ENCODE results near the gene MYL6.

DNA sequence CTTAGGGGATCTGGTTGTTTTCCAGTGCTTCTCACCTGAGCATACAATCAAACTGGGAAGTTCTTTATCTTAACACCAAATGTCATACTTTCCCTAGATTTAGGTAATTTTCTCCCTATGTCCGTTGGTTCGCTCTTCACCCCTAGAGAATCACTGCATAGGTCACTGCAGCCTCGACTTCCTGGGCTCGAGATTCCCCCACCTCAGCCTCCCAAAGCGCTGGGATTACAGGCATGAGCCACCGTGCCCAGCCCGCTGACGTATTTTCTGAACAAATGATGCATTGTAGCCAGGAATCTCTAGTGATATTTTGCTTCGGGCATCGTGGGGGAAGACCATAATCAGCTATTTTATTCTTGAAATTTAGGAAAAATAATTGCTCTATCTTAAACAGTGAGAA is 42.8 kb upstream of the MYL6 start:
- TF ChIP-seq EZH2 (IDR thresholded peaks at IDR 0.05; ENCODE audit: borderline replicate concordance, low read length), result no peak
- TF ChIP-seq, protein P1, sequence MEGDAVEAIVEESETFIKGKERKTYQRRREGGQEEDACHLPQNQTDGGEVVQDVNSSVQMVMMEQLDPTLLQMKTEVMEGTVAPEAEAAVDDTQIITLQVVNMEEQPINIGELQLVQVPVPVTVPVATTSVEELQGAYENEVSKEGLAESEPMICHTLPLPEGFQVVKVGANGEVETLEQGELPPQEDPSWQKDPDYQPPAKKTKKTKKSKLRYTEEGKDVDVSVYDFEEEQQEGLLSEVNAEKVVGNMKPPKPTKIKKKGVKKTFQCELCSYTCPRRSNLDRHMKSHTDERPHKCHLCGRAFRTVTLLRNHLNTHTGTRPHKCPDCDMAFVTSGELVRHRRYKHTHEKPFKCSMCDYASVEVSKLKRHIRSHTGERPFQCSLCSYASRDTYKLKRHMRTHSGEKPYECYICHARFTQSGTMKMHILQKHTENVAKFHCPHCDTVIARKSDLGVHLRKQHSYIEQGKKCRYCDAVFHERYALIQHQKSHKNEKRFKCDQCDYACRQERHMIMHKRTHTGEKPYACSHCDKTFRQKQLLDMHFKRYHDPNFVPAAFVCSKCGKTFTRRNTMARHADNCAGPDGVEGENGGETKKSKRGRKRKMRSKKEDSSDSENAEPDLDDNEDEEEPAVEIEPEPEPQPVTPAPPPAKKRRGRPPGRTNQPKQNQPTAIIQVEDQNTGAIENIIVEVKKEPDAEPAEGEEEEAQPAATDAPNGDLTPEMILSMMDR (conservative IDR thresholded peaks at IDR 0.05 in 1 of 2, IDR thresholded peaks at IDR 0.05 in 1 of 2; ENCODE audit: extremely low read depth in 1 of 2, insufficient read depth in 1 of 2, low read depth in 1 of 2, low read length in 2 of 2), result no peak

Data from mammary epithelial cell (primary cell).